Endothelial cell of umbilical vein (primary cell): Measurements from ENCODE around the gene HBE1.

Experiments used
- EZH2 ChIP-seq: IDR thresholded peaks from 2 replicates; pipeline ENCODE4 v1.6.1; 2012; ENCODE audit warnings: borderline replicate concordance, low read depth, mild to moderate bottlenecking, moderate library complexity, low read length, inconsistent platforms; ENCODE audit not compliant: severe bottlenecking
- JUN ChIP-seq: IDR thresholded peaks from 2 replicates; pipeline ENCODE4 v1.6.1; 2011; ENCODE audit warnings: borderline replicate concordance, low read depth; ENCODE audit not compliant: insufficient read length, insufficient read depth
- POLR2AphosphoS5 ChIP-seq: IDR thresholded peaks from 2 replicates; pipeline ENCODE4 v1.6.1; 2012; ENCODE audit warnings: low read depth, mild to moderate bottlenecking, control low read depth, low read length, moderate library complexity; ENCODE audit not compliant: insufficient read depth
- TF ChIP-seq, protein P1 (sequence below), 2 donors: IDR thresholded peaks; 1 replicate in 1 of 2; 2 replicates in 1 of 2; pipeline ENCODE4 v1.5.1; 2011; ENCODE audit warnings: low read length in 2 of 2, mild to moderate bottlenecking in 2 of 2, moderate library complexity in 2 of 2, control low read depth in 1 of 2, inconsistent platforms in 1 of 2, low read depth in 1 of 2; ENCODE audit not compliant: insufficient read depth in 1 of 2; ENCODE audit errors: extremely low read depth in 1 of 2

DNA sequence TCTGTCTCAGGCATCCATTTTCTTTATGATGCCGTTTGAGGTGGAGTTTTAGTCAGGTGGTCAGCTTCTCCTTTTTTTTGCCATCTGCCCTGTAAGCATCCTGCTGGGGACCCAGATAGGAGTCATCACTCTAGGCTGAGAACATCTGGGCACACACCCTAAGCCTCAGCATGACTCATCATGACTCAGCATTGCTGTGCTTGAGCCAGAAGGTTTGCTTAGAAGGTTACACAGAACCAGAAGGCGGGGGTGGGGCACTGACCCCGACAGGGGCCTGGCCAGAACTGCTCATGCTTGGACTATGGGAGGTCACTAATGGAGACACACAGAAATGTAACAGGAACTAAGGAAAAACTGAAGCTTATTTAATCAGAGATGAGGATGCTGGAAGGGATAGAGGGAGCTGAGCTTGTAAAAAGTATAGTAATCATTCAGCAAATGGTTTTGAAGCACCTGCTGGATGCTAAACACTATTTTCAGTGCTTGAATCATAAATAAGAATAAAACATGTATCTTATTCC lies 10.9 kb upstream of the HBE1 start:
- TF ChIP-seq, protein P1, sequence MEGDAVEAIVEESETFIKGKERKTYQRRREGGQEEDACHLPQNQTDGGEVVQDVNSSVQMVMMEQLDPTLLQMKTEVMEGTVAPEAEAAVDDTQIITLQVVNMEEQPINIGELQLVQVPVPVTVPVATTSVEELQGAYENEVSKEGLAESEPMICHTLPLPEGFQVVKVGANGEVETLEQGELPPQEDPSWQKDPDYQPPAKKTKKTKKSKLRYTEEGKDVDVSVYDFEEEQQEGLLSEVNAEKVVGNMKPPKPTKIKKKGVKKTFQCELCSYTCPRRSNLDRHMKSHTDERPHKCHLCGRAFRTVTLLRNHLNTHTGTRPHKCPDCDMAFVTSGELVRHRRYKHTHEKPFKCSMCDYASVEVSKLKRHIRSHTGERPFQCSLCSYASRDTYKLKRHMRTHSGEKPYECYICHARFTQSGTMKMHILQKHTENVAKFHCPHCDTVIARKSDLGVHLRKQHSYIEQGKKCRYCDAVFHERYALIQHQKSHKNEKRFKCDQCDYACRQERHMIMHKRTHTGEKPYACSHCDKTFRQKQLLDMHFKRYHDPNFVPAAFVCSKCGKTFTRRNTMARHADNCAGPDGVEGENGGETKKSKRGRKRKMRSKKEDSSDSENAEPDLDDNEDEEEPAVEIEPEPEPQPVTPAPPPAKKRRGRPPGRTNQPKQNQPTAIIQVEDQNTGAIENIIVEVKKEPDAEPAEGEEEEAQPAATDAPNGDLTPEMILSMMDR (IDR thresholded peaks at IDR 0.05; ENCODE audit: extremely low read depth in 1 of 2, insufficient read depth in 1 of 2, low read depth in 1 of 2, low read length in 2 of 2) = no peak
- peak; percentile 99 for TF ChIP-seq JUN
- TF ChIP-seq EZH2 = no peak
- peak; percentile 86 for TF ChIP-seq POLR2AphosphoS5
